H1 (cell line): ENCODE data around the gene OOSP2. TPM values are rescaled to one million over a fixed set of nuclear protein-coding genes. Genes with fewer than 3 reads are reported as not detected.

Experiments used
- CTCF ChIA-PET: fragments of 300-600 bp; sonication (Branson Sonifier 250); formaldehyde crosslinking; loops from one replicate; lab custom pipeline; 2021; ENCODE audit not compliant: partially characterized antibody; lab: Charles Lee
- POLR2A ChIA-PET: fragments of 300-600 bp; sonication (Branson Sonifier 250); formaldehyde crosslinking; loops from one replicate; lab custom pipeline; 2021; ENCODE audit warnings: inconsistent platforms; ENCODE audit not compliant: partially characterized antibody; lab: Charles Lee
- DNase-seq, 2 experiments: peaks; one replicate each; pipeline versions ENCODE4 v3.0.0 to v3.0.0-alpha.2; 2010 to 2022; ENCODE audit warnings: low spot score in 2 of 2, low read depth in 1 of 2, mixed read lengths in 1 of 2
- FAIRE-seq: peaks from 2 replicates; lab custom pipeline; 2011; peaks lifted over from hg19 to GRCh38; lab: Jason Lieb, UNC
- H2AFZ ChIP-seq: 2 replicates; pipeline ENCODE4 v1.8.1; 2012; ENCODE audit warnings: low read length, inconsistent platforms
- H2AK5ac ChIP-seq: 2 replicates; pipeline ENCODE4 v1.6.1; 2013; ENCODE audit warnings: low read depth, low read length
- H2BK120ac ChIP-seq: replicated peaks from 2 replicates; pipeline ENCODE3; 2013; ENCODE audit warnings: low read depth, low read length, inconsistent platforms
- H2BK12ac ChIP-seq: 2 replicates; pipeline ENCODE4 v1.6.1; 2013; ENCODE audit warnings: low read depth, low read length
- H2BK15ac ChIP-seq: 2 replicates; pipeline ENCODE4 v1.6.1; 2013; ENCODE audit warnings: low read length
- H2BK20ac ChIP-seq: 2 replicates; pipeline ENCODE4 v1.6.1; 2013; ENCODE audit warnings: low read length
- H2BK5ac ChIP-seq: 2 replicates; pipeline ENCODE4 v1.6.1; 2013; ENCODE audit warnings: low read depth, low read length
- H3K14ac ChIP-seq: 2 replicates; pipeline ENCODE4 v1.6.1; 2013; ENCODE audit warnings: inconsistent platforms; ENCODE audit not compliant: insufficient read length
- H3K18ac ChIP-seq: 2 replicates; pipeline ENCODE4 v1.6.1; 2013; ENCODE audit warnings: low read length; ENCODE audit errors: extremely low read depth
- H3K23ac ChIP-seq: 2 replicates; pipeline ENCODE4 v1.6.1; 2013; ENCODE audit warnings: inconsistent platforms; ENCODE audit not compliant: insufficient read length
- H3K23me2 ChIP-seq: 2 replicates; pipeline ENCODE4 v1.6.1; 2013; ENCODE audit warnings: low read depth, low read length
- H3K27ac ChIP-seq: 2 replicates; pipeline ENCODE4 v1.6.1; 2011; ENCODE audit warnings: low read depth, low read length, inconsistent platforms
- H3K27me3 ChIP-seq, 4 experiments: replicated peaks in 1 of 4; 1 replicate in 1 of 4; 2 replicates in 3 of 4; pipeline versions ENCODE4 v1.6.1 to v1.8.1; 2011 to 2013; ENCODE audit warnings: low read length in 3 of 4, mild to moderate bottlenecking in 3 of 4, inconsistent platforms in 2 of 4, mixed read lengths in 2 of 4, moderate library complexity in 1 of 4; ENCODE audit not compliant: control insufficient read depth in 3 of 4, insufficient read depth in 3 of 4; ENCODE audit errors: extremely low read depth in 1 of 4
- H3K36me3 ChIP-seq, 4 experiments: 2 replicates each; pipeline versions ENCODE4 v1.6.1 to v1.8.1; 2011 to 2013; ENCODE audit warnings: mild to moderate bottlenecking in 4 of 4, low read length in 3 of 4, moderate library complexity in 2 of 4, control low read depth in 1 of 4, inconsistent platforms in 1 of 4; ENCODE audit not compliant: insufficient read depth in 4 of 4, control insufficient read depth in 2 of 4
- H3K4ac ChIP-seq: replicated peaks from 2 replicates; pipeline ENCODE3; 2013; ENCODE audit warnings: low read length, low read depth, mixed read lengths, inconsistent platforms; ENCODE audit not compliant: insufficient read length
- H3K4me1 ChIP-seq, 4 experiments: replicated peaks in 1 of 4; 1 replicate in 1 of 4; 2 replicates in 3 of 4; pipeline versions ENCODE4 v1.6.1 to v1.8.1; 2011 to 2013; ENCODE audit warnings: low read length in 3 of 4, inconsistent platforms in 2 of 4, mixed read lengths in 1 of 4; ENCODE audit not compliant: insufficient read depth in 4 of 4, control insufficient read depth in 3 of 4
- H3K4me2 ChIP-seq, 2 experiments: 2 replicates each; pipeline versions ENCODE4 v1.6.1 to v1.8.1; 2011 to 2013; ENCODE audit warnings: low read depth in 2 of 2, low read length in 2 of 2, control low read depth in 1 of 2, inconsistent platforms in 1 of 2, mild to moderate bottlenecking in 1 of 2; ENCODE audit not compliant: insufficient read depth in 1 of 2
- H3K4me3 ChIP-seq, 4 experiments: fragments of 200-600, 300-600 bp in 1 of 4; sonication (generic), shearing (Covaris generic), sonication (Bioruptor Twin) in 1 of 4; 2 replicates each; pipeline versions ENCODE4 v1.5.1 to v1.8.1; 2011 to 2016; ENCODE audit warnings: low read length in 4 of 4, low read depth in 3 of 4, control low read depth in 2 of 4, inconsistent platforms in 2 of 4, mild to moderate bottlenecking in 2 of 4, mixed read lengths in 1 of 4, moderate library complexity in 1 of 4; ENCODE audit not compliant: insufficient read depth in 2 of 4; ENCODE audit errors: extremely low read depth in 1 of 4
- H3K56ac ChIP-seq: replicated peaks from 2 replicates; pipeline ENCODE3; 2013; ENCODE audit warnings: low read depth, mild to moderate bottlenecking, mixed read lengths, low read length, inconsistent platforms; ENCODE audit not compliant: insufficient read length
- H3K79me1 ChIP-seq: 2 replicates; pipeline ENCODE4 v1.6.1; 2013; ENCODE audit warnings: low read depth, low read length, control low read depth
- H3K79me2 ChIP-seq, 2 experiments: 2 replicates each; pipeline versions ENCODE4 v1.6.1 to v1.8.1; 2012 to 2013; ENCODE audit warnings: low read length in 2 of 2, mild to moderate bottlenecking in 2 of 2, inconsistent platforms in 1 of 2; ENCODE audit not compliant: insufficient read depth in 2 of 2, control insufficient read depth in 1 of 2
- H3K9ac ChIP-seq, 4 experiments: replicated peaks in 1 of 4; 1 replicate in 1 of 4; 2 replicates in 3 of 4; pipeline versions ENCODE4 v1.6.1 to v1.8.1; 2011 to 2013; ENCODE audit warnings: low read depth in 3 of 4, low read length in 3 of 4, control low read depth in 2 of 4, mild to moderate bottlenecking in 2 of 4, moderate library complexity in 2 of 4, inconsistent platforms in 1 of 4; ENCODE audit errors: extremely low read depth in 1 of 4
- H3K9me3 ChIP-seq, 2 experiments: 2 replicates each; pipeline versions ENCODE4 v1.6.1 to v1.8.1; 2012 to 2013; ENCODE audit warnings: mild to moderate bottlenecking in 2 of 2, moderate library complexity in 2 of 2, control low read depth in 1 of 2, inconsistent platforms in 1 of 2, low read depth in 1 of 2, low read length in 1 of 2, mixed read lengths in 1 of 2; ENCODE audit not compliant: insufficient read depth in 2 of 2
- H4K20me1 ChIP-seq, 2 experiments: replicated peaks in 1 of 2; 2 replicates each; pipeline versions ENCODE3 to v1.8.1; 2011 to 2013; ENCODE audit warnings: inconsistent platforms in 2 of 2, low read length in 2 of 2, mild to moderate bottlenecking in 1 of 2; ENCODE audit not compliant: insufficient read depth in 2 of 2, control insufficient read depth in 1 of 2
- H4K5ac ChIP-seq: 2 replicates; pipeline ENCODE4 v1.6.1; 2013; ENCODE audit warnings: low read length, low read depth, mixed read lengths, inconsistent platforms; ENCODE audit not compliant: insufficient read length
- H4K8ac ChIP-seq: 2 replicates; pipeline ENCODE4 v1.8.0; 2013; ENCODE audit warnings: mild to moderate bottlenecking, moderate library complexity, low read length, inconsistent platforms; ENCODE audit not compliant: insufficient read depth; ENCODE audit errors: extremely low read depth
- H4K91ac ChIP-seq: replicated peaks from 2 replicates; pipeline ENCODE3; 2013; ENCODE audit warnings: low read length, mixed read lengths, inconsistent platforms; ENCODE audit not compliant: insufficient read length
- CBX5 ChIP-seq: fragments of 300-800, 300-1000 bp; sonication (generic); IDR thresholded peaks from 2 replicates; pipeline ENCODE4 v1.7.1; 2016; ENCODE audit warnings: antibody characterized with exemption, low read length, low read depth
- CEBPB ChIP-seq: IDR thresholded peaks from 2 replicates; pipeline ENCODE4 v1.6.1; 2012; ENCODE audit warnings: low read depth, low read length
- CHD2 ChIP-seq: IDR thresholded peaks from 2 replicates; pipeline ENCODE4 v1.6.1; 2012; ENCODE audit warnings: low read length, improper control_type of control experiment
- EZH2 ChIP-seq: fragments of 200-600 bp; sonication (generic); IDR thresholded peaks from 2 replicates; pipeline ENCODE4 v1.7.1; 2012; ENCODE audit warnings: low read depth, mild to moderate bottlenecking, moderate library complexity, low read length, inconsistent platforms; ENCODE audit not compliant: severe bottlenecking
- SIRT6 ChIP-seq: IDR thresholded peaks from one replicate; pipeline ENCODE4 v1.7.1; 2012; ENCODE audit warnings: low read length, inconsistent platforms
- WGBS, 2 experiments: shearing (Covaris generic) in 1 of 2; methylation state at CpG; one replicate each; pipeline versions ENCODE4 v1.1.6 to v1.1.7; 2013 to 2015; ENCODE audit warnings: low lambda C conversion rate in 2 of 2, mixed read lengths in 2 of 2, inconsistent platforms in 1 of 2, low coverage in 1 of 2, missing lambda C conversion rate in 1 of 2; ENCODE audit not compliant: insufficient replicate concordance in 2 of 2, insufficient coverage in 1 of 2, insufficient read length in 1 of 2; ENCODE audit errors: extremely low coverage in 1 of 2, missing lambda C conversion rate in 1 of 2; 5-methylcytosine and 5-hydroxymethylcytosine counted together
- polyA plus RNA-seq, 7 experiments: library from polyadenylated mRNA; depleted of rRNA in 3 of 7; stranded (reverse) in 5 of 7; unstranded in 2 of 7; fragments of >200 nt in 5 of 7; fragments of 200-250 nt in 2 of 7; gene quantifications; 1 replicate in 5 of 7; 2 replicates in 1 of 7; 4 replicates in 1 of 7; pipeline versions ENCODE4 v1.2.1 to v1.2.3, GENCODE V29; 2011 to 2013; ENCODE audit warnings: missing spikeins in 2 of 7, mixed read lengths in 2 of 7
- total RNA-seq: library from RNA; stranded (reverse); fragmentation: NEBNext Ultra II Directional; extraction: Animal tissue kit (Norgen Biotek cat#: 25700); gene quantifications from 2 replicates; pipeline ENCODE4 v1.2.1, GENCODE V29; 2021

Gene OOSP2
- total and polyA plus RNA-seq, 2 of the 8 experiments (the other 6 are each of a cell fraction or from before 2014, with no cell fraction given): not detected

DNA sequence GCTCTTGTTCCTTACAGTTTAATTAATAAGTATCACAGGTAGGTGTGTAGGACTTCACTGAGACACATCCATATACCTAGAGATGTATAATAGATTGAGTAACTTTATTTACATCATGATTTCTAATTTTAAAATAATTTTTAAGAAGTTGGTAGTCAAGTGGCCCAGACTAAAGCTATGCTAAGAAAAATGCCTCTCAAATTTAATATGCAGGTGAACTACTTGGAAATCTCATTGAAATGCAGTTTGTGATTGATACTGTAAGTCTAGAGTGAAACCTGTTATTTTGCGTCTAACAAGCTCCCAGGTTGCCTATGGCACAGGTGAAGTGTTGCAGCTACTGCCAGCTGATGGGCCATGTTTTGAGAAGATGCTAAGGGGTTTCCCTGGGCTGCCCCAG, 23.3 kb upstream of the OOSP2 start, which contains the start of gene OOSP4B:
TSS of gene OOSP4B (plus strand) at position 301 of the 400 bp plus-strand sequence.
- H3K4me1 ChIP-seq: peaks cover 0 to 5% (median 0%) of the 10 kb centered on the region in 4 experiments; a peak in 2 of 7 replicates
- no peaks in the 10 kb centered on the region for H3K27me3 ChIP-seq
- FAIRE-seq (no peak), DNase-seq (no peak)
- H4K8ac ChIP-seq: no peak within 1 kb of the TSS
- H3K4me3 ChIP-seq: no peak within 1 kb of the TSS
- ChIA-PET POLR2A (no interaction called here), CTCF (interaction anchor here (1.8 kb wide), 1 partner anchor 234 kb away, joined by 5 read pairs; no protein-coding TSS in a partner anchor)
- no peaks in the 10 kb centered on the region for H3K79me1 ChIP-seq
- no peak within 1 kb of the TSS for H3K27ac ChIP-seq
- no peak within 1 kb of the TSS for H2BK120ac ChIP-seq
- no peak within 1 kb of the TSS for H3K4ac ChIP-seq
- H3K23me2 ChIP-seq: no peaks in the 10 kb centered on the region
- H4K91ac ChIP-seq: no peak within 1 kb of the TSS
- H3K14ac ChIP-seq: no peak within 1 kb of the TSS
- no peak within 1 kb of the TSS for H2AK5ac ChIP-seq
- H3K79me2 ChIP-seq: no peaks in the 10 kb centered on the region
- H2BK15ac ChIP-seq: no peak within 1 kb of the TSS
- H3K23ac ChIP-seq: no peak within 1 kb of the TSS
- no peak within 1 kb of the TSS for H2BK20ac ChIP-seq
- no peak within 1 kb of the TSS for H4K5ac ChIP-seq
- no peak within 1 kb of the TSS for H3K56ac ChIP-seq
- no peak for TF ChIP-seq EZH2
- no peak for TF ChIP-seq CEBPB
- no peak for TF ChIP-seq CBX5
- no peak for TF ChIP-seq SIRT6
- no peak for TF ChIP-seq CHD2
- H3K18ac ChIP-seq: no peak within 1 kb of the TSS
- no peak within 1 kb of the TSS for H2AFZ ChIP-seq
- no peak within 1 kb of the TSS; the same call in 1 of the 2 replicates for H2BK12ac ChIP-seq
- no peaks in the 10 kb centered on the region for H3K36me3 ChIP-seq
- no peak within 1 kb of the TSS for H3K4me2 ChIP-seq
- no peaks in the 10 kb centered on the region for H4K20me1 ChIP-seq
- H3K9ac ChIP-seq: no peak within 1 kb of the TSS; a peak in 1 of 7 replicates
- 83% methylated on average over 1 of the region's 1 CpG; no CpG with 5 or more reads in 1 of the 2 experiments for WGBS, 2 experiments
- H2BK5ac ChIP-seq: no peak within 1 kb of the TSS
- peaks cover 0 to 8% of the 10 kb centered on the region in 2 experiments; a peak in 1 of 4 replicates for H3K9me3 ChIP-seq
